Ovary (tissue), 3 donors: ENCODE measurements around the gene FCN2.

ENCODE experiments used
- CTCF ChIP-seq, 3 donors: fragments of 450-650 bp in 2 of 3; fragments of 200-600 bp in 1 of 3; IDR thresholded peaks; one replicate each; pipeline versions ENCODE4 v1.5.1 to v1.8.0; 2016 to 2022; ENCODE audit warnings: antibody characterized with exemption in 3 of 3, mild to moderate bottlenecking in 1 of 3
- POLR2A ChIP-seq: fragments of 450-650 bp; IDR thresholded peaks from one replicate; pipeline ENCODE4 v1.6.1; 2017; ENCODE audit warnings: antibody characterized with exemption, mild to moderate bottlenecking, moderate library complexity
- donor health status: DM: no; HTN: no; CAD: no.

DNA sequence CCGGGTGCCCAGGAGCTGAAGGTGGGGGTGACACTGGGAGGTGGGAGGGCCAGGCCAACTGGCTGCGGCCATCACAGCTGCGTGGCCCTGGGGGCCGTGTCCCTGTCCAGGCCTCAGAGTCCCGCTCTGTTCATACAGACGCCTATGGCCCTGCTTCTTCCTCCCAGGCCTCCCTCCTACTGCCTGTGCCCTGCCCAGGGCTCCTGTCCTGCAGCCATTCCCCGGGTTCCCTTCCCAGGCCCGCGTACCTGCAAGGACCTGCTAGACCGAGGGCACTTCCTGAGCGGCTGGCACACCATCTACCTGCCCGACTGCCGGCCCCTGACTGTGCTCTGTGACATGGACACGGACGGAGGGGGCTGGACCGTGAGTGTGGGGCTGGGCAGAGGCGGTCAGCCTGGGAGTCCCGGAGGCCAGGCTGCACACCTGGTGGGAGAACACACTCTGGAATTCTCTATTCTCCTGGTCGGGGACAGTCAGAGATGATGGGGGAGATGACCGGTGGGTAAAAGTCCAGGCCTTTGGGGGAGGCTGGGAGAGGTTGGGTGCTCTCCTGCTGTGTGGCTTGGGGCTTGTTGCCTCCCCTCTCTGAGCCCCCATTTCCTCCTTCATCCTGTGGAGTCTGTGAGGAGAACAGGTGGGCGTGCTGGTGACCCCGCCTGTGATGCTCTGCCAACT, 4.5 kb downstream of the FCN2 start:
- no peak for TF ChIP-seq CTCF (IDR thresholded peaks at IDR 0.05)
- no peak for TF ChIP-seq POLR2A
